Tibial nerve (tissue), 4 donors: ENCODE results near the gene CAPN13. TPM values are rescaled to one million over a fixed set of nuclear protein-coding genes. Genes with fewer than 3 reads are reported as not detected.

Source experiments
- DNase-seq, 2 donors: peaks; one replicate each; pipeline ENCODE4 v3.0.0-alpha.2; 2019; ENCODE audit warnings: low spot score in 2 of 2
- H3K27ac ChIP-seq, 4 donors: fragments of 200-600 bp; sonication (generic) in 3 of 4; one replicate each; pipeline ENCODE4 v1.5.1; 2017 to 2019; ENCODE audit warnings: mild to moderate bottlenecking in 1 of 4
- H3K27me3 ChIP-seq, 2 donors: fragments of 200-600 bp; sonication (generic) in 1 of 2; one replicate each; pipeline versions ENCODE4 v1.5.1 to v1.6.0; 2017 to 2019
- H3K36me3 ChIP-seq, 3 donors: fragments of 200-600 bp; sonication (generic); one replicate each; pipeline ENCODE4 v1.5.1; 2018 to 2019
- H3K4me1 ChIP-seq, 4 donors: fragments of 200-600 bp; sonication (generic) in 3 of 4; one replicate each; pipeline ENCODE4 v1.5.1; 2017 to 2019
- H3K4me3 ChIP-seq, 4 donors: fragments of 200-600 bp; sonication (generic) in 3 of 4; one replicate each; pipeline ENCODE4 v1.5.1; 2017 to 2019; ENCODE audit warnings: mild to moderate bottlenecking in 1 of 4, moderate library complexity in 1 of 4
- H3K9me3 ChIP-seq, 4 donors: fragments of 200-600 bp; sonication (generic) in 3 of 4; one replicate each; pipeline ENCODE4 v1.5.1; 2017 to 2019
- EP300 ChIP-seq, 2 donors: sonication (generic); formaldehyde crosslinking; IDR thresholded peaks; one replicate each; pipeline ENCODE4 v1.6.1; 2017; ENCODE audit warnings: antibody characterized with exemption in 2 of 2, mild to moderate bottlenecking in 1 of 2
- POLR2A ChIP-seq, 2 donors: fragments of 450-650 bp; IDR thresholded peaks; one replicate each; pipeline ENCODE4 v1.6.1; 2017; ENCODE audit warnings: antibody characterized with exemption in 2 of 2, mild to moderate bottlenecking in 2 of 2, moderate library complexity in 2 of 2
- WGBS, 2 donors: methylation state at CpG; one replicate each; pipeline ENCODE4 v1.1.5; 2018; 5-methylcytosine and 5-hydroxymethylcytosine counted together
- total RNA-seq, 4 donors: library from RNA; depleted of rRNA; stranded (reverse); fragments of >200 nt; gene quantifications; one replicate each; pipeline ENCODE4 v1.1.0, GENCODE V29; 2016
- TF ChIP-seq, protein P1 (sequence below), 5 experiments: fragments of 200-600 bp in 3 of 5; fragments of 450-650 bp in 2 of 5; sonication (generic) in 3 of 5; IDR thresholded peaks; one replicate each; pipeline ENCODE4 v1.5.1; 2016 to 2019; ENCODE audit warnings: antibody characterized with exemption in 5 of 5, mild to moderate bottlenecking in 3 of 5, moderate library complexity in 2 of 5

CAPN13 gene
- total RNA-seq, 4 donors from 2014 or later: not detected

DNA sequence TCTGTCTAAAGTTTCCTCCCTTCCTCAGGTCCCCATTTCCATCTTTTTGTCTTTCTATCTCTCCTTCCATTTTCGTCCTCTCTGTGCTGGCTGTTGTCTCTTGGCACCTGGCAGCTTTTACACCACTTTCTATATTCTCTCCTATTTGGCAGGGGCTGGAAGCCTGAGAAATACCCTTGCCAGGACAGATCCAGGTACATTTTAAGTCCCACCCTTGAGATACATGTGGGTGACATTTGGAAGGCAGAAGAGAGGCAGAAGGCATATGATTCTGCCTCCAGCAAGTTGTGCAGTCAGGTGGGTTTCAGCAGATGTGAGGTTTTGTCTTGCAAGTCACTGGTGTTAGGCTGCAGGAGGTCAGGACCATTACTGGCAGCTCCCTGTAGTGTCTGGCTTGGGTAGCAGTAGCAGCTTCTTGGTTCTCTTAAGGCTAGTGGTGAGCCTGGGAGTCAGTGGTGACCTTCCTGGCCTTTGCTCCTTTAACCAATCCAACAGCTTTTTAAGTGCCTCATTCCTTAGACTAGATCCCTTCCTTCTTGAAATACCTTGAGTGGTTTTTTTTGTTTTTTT is 90.1 kb downstream of the CAPN13 start:
- DNase-seq: no peak
- 75 to 83% methylated on average over 1 of the region's 1 CpG for WGBS, 2 donors
- Histone ChIP-seq H3K27me3 (no peaks in the 10 kb centered on the region), H3K27ac (no peak overlapping the region), H3K4me1 (no peaks in the 10 kb centered on the region), H3K4me3 (no peak overlapping the region), H3K36me3 (no peaks in the 10 kb centered on the region), H3K9me3 (no peaks in the 10 kb centered on the region)
- TF ChIP-seq, protein P1, sequence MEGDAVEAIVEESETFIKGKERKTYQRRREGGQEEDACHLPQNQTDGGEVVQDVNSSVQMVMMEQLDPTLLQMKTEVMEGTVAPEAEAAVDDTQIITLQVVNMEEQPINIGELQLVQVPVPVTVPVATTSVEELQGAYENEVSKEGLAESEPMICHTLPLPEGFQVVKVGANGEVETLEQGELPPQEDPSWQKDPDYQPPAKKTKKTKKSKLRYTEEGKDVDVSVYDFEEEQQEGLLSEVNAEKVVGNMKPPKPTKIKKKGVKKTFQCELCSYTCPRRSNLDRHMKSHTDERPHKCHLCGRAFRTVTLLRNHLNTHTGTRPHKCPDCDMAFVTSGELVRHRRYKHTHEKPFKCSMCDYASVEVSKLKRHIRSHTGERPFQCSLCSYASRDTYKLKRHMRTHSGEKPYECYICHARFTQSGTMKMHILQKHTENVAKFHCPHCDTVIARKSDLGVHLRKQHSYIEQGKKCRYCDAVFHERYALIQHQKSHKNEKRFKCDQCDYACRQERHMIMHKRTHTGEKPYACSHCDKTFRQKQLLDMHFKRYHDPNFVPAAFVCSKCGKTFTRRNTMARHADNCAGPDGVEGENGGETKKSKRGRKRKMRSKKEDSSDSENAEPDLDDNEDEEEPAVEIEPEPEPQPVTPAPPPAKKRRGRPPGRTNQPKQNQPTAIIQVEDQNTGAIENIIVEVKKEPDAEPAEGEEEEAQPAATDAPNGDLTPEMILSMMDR (IDR thresholded peaks at IDR 0.05): no peak
- TF ChIP-seq POLR2A (IDR thresholded peaks at IDR 0.05) (no peak), EP300 (IDR thresholded peaks at IDR 0.05) (no peak)

DNA sequence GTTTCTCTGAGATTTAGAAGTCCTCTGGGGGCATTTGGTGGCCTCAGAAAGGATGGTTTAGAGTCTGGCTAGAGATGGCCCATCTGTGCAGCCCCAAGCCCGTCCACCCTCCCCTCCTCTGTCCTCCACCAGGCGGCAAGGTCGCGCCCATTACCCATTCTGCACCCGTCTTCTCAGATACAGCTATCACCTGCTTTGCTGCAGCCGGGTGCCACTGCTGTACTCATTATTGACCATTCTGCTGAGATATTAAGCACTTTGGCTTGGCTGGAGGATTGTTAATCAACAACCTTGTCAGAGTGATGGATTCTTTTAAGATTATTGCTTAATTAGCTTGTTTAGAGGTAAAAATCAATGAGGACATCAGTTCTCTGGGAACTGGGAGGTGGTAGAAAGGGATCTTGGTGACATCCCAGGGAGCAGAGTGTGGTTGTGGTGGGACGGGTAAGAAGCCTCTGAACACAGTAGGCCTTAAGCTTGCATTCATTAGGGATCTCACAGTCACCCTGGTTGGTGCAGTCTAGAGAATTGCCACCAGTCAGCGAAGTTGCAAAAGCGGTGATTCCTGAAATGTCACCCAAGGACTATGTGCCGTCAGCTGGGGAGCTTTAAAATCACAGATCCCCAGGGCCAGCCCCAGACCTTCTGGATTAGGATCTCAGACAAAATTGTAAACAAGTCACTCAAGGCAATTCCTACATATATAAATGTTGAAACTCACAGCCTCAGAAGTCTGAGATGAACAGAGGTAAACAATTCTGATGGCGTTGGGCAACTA is 90.9 kb downstream of the CAPN13 start:
- WGBS, 2 donors: 75 to 79% methylated on average over 11 of the region's 11 CpGs
- TF ChIP-seq EP300 (IDR thresholded peaks at IDR 0.05) (no peak), POLR2A (IDR thresholded peaks at IDR 0.05) (no peak)
- TF ChIP-seq, protein P1 (IDR thresholded peaks at IDR 0.05): no peak
- Histone ChIP-seq H3K4me1 (no peaks in the 10 kb centered on the region), H3K9me3 (no peaks in the 10 kb centered on the region), H3K4me3 (no peak overlapping the region), H3K36me3 (no peaks in the 10 kb centered on the region), H3K27me3 (no peaks in the 10 kb centered on the region), H3K27ac (no peak overlapping the region)
- no peak for DNase-seq

DNA sequence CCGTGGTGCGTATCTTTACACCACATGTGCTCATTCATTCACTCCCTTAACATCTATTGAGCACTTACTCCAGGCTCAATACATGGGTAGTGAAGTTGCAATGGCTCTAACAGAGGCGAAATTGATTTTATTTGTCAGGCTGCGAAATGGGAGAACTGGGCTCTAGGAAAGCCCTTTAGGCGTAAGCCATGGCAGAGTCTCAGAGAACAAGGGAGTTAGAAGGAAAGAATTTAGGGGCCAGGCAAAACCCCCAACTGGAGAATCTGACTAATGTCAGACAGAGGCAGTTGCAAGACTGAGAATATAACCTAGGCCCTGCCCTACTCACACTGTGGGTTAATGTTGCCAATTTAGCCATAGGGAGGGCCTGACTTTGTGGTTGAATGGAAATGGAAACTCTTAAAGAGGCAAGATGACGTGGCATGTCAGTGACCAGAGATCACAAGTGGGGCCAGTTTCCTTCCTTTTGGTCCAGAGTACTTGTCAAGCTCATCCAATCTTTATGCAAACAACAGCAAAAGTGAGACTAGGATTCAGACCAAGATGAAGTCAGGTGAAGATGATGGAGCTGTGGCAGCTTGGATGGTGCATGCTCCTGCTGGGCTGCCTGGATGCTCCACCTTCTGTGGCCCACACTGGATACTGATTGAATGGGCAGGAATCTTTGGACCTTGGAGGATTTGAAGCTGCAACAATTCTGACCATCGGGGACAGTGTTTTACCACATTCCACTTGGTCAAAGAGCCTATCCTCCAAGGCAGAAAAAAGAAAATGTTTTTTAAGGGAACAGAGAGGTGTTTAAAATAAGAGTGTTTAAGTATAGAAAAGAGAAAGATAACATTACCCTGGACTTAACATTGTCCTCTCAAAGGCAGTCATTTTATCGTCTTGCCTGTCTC is 92.2 kb downstream of the CAPN13 start:
- Histone ChIP-seq H3K27ac (no peak overlapping the region), H3K36me3 (no peaks in the 10 kb centered on the region), H3K9me3 (no peaks in the 10 kb centered on the region), H3K27me3 (no peaks in the 10 kb centered on the region), H3K4me3 (no peak overlapping the region), H3K4me1 (no peaks in the 10 kb centered on the region)
- TF ChIP-seq POLR2A (IDR thresholded peaks at IDR 0.05): no peak
- TF ChIP-seq, protein P1 (IDR thresholded peaks at IDR 0.05): no peak
- DNase-seq: no peak
- 77 to 79% methylated on average over 8 of the region's 8 CpGs for WGBS, 2 donors

- TF ChIP-seq POLR2A (IDR thresholded peaks at IDR 0.05) (no peak), EP300 (IDR thresholded peaks at IDR 0.05) (no peak)
- TF ChIP-seq, protein P1 (IDR thresholded peaks at IDR 0.05): no peak
- no peak for DNase-seq
- H3K27me3 ChIP-seq: no peaks in the 10 kb centered on the region
- H3K4me3 ChIP-seq: no peak overlapping the region
- H3K4me1 ChIP-seq: no peaks in the 10 kb centered on the region
- H3K9me3 ChIP-seq: no peaks in the 10 kb centered on the region
- no peaks in the 10 kb centered on the region for H3K36me3 ChIP-seq
- H3K27ac ChIP-seq: no peak overlapping the region
- WGBS, 2 donors: 83 to 100% methylated on average over 3 of the region's 3 CpGs
Measured at GRCh38 chr2:30713698-30714097, 93.5 kb downstream of the CAPN13 start.
